Measurements from ENCODE around the gene OLFM3.

GRCh38 chr1:101953623-101954022 lies 43.1 kb downstream of the OLFM3 start:
- TF ChIP-seq CTCF (IDR thresholded peaks at IDR 0.05; ENCODE audit: insufficient read depth, low read length, poor library complexity, severe bottlenecking) (no peak), EZH2phosphoT487 (conservative IDR thresholded peaks at IDR 0.05; ENCODE audit: low read length) (no peak)

All from SU-DHL-6 (cell line).